ENCODE measurements around the gene SLC30A10. TPM values are rescaled to one million over a fixed set of nuclear protein-coding genes. Genes with fewer than 3 reads are reported as not detected.
"Not testable (repeated sequence)": the region's sequence is repeated elsewhere in the genome, so short reads cannot be mapped to it uniquely, and the experiment has no call there.

Gene SLC30A10
- total and polyA plus RNA-seq, 2 donors from 2014 or later: not detected

DNA sequence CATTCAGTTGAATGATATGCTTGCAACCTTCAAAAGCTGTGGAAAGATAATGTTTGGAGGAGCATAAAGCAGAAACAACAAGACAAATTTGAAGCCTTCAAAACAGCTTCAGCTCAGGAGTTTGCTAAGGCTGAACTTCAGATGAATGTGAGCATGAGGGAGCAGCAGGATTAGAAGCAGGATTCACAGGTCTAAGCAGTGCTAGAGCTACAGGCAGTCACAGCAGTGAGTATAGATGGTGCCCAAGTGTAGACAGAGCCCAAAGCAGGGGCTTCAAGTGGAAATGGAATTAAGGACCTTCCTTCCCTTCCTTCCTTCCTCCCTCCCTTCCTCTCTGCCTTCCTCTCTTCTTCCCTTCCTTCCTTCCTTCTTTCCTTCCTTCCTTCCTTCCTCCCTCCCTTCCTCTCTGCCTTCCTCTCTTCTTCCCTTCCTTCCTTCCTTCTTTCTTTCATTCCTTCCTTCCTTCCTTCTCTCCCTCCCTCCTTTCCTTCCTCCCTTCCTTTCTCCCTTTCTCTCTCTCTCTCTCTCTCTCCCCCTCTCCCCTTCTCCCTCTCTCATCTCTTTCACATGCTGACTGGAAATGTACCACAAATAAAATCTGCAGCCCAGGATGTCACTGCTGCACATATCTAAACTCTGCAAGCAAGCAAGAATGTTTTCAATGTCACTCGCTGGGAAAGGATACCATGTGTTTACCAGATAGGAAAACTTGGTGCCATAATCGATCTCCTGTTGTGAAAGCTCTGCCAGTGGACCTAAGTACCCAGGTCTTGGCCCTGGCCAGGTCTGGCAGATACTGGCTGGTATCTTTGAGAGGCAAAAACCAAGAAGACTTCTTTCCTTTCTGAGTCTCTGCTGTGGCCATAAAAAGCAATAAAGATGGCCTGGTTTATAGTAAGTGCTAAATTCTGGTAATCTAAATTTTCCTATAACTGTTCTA, 13.1 kb upstream of the SLC30A10 start:
- TF ChIP-seq, protein P1, sequence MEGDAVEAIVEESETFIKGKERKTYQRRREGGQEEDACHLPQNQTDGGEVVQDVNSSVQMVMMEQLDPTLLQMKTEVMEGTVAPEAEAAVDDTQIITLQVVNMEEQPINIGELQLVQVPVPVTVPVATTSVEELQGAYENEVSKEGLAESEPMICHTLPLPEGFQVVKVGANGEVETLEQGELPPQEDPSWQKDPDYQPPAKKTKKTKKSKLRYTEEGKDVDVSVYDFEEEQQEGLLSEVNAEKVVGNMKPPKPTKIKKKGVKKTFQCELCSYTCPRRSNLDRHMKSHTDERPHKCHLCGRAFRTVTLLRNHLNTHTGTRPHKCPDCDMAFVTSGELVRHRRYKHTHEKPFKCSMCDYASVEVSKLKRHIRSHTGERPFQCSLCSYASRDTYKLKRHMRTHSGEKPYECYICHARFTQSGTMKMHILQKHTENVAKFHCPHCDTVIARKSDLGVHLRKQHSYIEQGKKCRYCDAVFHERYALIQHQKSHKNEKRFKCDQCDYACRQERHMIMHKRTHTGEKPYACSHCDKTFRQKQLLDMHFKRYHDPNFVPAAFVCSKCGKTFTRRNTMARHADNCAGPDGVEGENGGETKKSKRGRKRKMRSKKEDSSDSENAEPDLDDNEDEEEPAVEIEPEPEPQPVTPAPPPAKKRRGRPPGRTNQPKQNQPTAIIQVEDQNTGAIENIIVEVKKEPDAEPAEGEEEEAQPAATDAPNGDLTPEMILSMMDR (IDR thresholded peaks at IDR 0.05; ENCODE audit: borderline replicate concordance, extremely low read depth, insufficient read depth): no peak
- H3K9me3 ChIP-seq (ENCODE audit: control insufficient read depth in 2 of 3, insufficient read depth in 1 of 3, low read length in 3 of 3): no peaks in the 10 kb centered on the region
- H3K27me3 ChIP-seq (ENCODE audit: control insufficient read depth, insufficient read depth, low read length): no peaks in the 10 kb centered on the region
- no peak overlapping the region for H3K9ac ChIP-seq (ENCODE audit: low read length in 3 of 3)
- H3K4me3 ChIP-seq (ENCODE audit: low read length in 3 of 3): no peak overlapping the region
- H3K27ac ChIP-seq (ENCODE audit: low read depth in 2 of 2, low read length in 2 of 2): no peak overlapping the region
- H3K4me1 ChIP-seq (ENCODE audit: control insufficient read depth in 2 of 3, insufficient read depth in 2 of 3, low read depth in 1 of 3, low read length in 3 of 3): no peaks in the 10 kb centered on the region
- DNase-seq (no peak), FAIRE-seq (no peak)
- H3K36me3 ChIP-seq (ENCODE audit: control insufficient read depth in 2 of 3, insufficient read depth in 3 of 3, low read length in 3 of 3): no peaks in the 10 kb centered on the region
- intact Hi-C loops (cut with DNase I): no loop called here

DNA sequence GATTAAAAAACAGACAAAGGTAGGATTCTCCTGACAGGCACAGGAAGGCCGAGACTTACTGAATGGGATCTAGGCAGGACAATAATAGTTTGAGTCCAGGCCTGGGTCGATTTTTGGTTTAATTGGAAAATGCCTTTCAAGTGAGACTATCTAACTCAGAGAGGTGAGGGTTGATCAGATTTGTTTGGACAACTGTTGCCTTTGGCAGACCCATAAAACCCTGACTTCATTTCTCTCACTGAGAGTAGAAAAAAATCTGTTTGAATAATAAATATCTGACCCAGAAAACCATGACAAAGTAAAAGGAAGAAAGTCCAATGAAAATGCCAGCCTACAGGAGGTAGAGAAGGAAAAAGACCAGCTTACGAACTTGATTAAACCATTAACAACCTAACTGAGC, 12.3 kb upstream of the SLC30A10 start:
- intact Hi-C loops (cut with DNase I): no loop called here
- TF ChIP-seq, protein P1 (IDR thresholded peaks at IDR 0.05; ENCODE audit: borderline replicate concordance, extremely low read depth, insufficient read depth): no peak
- no peaks in the 10 kb centered on the region for H3K36me3 ChIP-seq (ENCODE audit: control insufficient read depth in 2 of 3, insufficient read depth in 3 of 3, low read length in 3 of 3)
- H3K9me3 ChIP-seq (ENCODE audit: control insufficient read depth in 2 of 3, insufficient read depth in 1 of 3, low read length in 3 of 3): no peaks in the 10 kb centered on the region
- H3K27me3 ChIP-seq (ENCODE audit: control insufficient read depth, insufficient read depth, low read length): no peaks in the 10 kb centered on the region
- H3K27ac ChIP-seq (ENCODE audit: low read depth in 2 of 2, low read length in 2 of 2): no peak overlapping the region
- H3K4me1 ChIP-seq (ENCODE audit: control insufficient read depth in 2 of 3, insufficient read depth in 2 of 3, low read depth in 1 of 3, low read length in 3 of 3): no peaks in the 10 kb centered on the region
- no peak for FAIRE-seq
- no peak overlapping the region for H3K4me3 ChIP-seq (ENCODE audit: low read length in 3 of 3)
- DNase-seq: no peak
- no peak overlapping the region for H3K9ac ChIP-seq (ENCODE audit: low read length in 3 of 3)

DNA sequence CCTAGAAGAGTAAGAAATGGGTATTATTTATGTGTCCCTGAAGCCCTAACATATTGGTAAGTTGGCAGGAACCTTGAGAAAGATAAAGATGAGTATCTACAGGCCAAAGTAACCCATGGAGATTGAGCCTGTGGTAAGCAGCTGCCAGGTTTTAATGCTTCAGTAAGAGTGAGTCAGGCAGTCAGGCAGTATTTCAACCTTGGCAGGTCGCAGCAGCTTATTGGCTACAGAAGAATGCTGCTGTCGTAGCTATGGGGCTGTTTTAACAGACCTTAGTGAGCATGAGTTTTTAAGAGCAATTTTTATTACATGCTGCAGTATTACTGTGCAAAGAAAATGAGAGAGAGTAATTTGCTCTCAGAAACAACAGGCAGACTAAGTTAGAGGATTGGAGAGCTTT, 10.3 kb upstream of the SLC30A10 start:
- no peaks in the 10 kb centered on the region for H3K27me3 ChIP-seq (ENCODE audit: control insufficient read depth, insufficient read depth, low read length)
- no peaks in the 10 kb centered on the region for H3K4me1 ChIP-seq (ENCODE audit: control insufficient read depth in 2 of 3, insufficient read depth in 2 of 3, low read depth in 1 of 3, low read length in 3 of 3)
- FAIRE-seq: no peak
- TF ChIP-seq, protein P1 (IDR thresholded peaks at IDR 0.05; ENCODE audit: borderline replicate concordance, extremely low read depth, insufficient read depth): no peak
- no peaks in the 10 kb centered on the region for H3K36me3 ChIP-seq (ENCODE audit: control insufficient read depth in 2 of 3, insufficient read depth in 3 of 3, low read length in 3 of 3)
- no peaks in the 10 kb centered on the region for H3K9me3 ChIP-seq (ENCODE audit: control insufficient read depth in 2 of 3, insufficient read depth in 1 of 3, low read length in 3 of 3)
- DNase-seq: peak in 3 of 5 donors; percentile 40 to 70 (median 66)
- H3K4me3 ChIP-seq (ENCODE audit: low read length in 3 of 3): no peak overlapping the region
- no peak overlapping the region for H3K27ac ChIP-seq (ENCODE audit: low read depth in 2 of 2, low read length in 2 of 2)
- H3K9ac ChIP-seq (ENCODE audit: low read length in 3 of 3): no peak overlapping the region
- intact Hi-C loops (cut with DNase I): no loop called here

DNA sequence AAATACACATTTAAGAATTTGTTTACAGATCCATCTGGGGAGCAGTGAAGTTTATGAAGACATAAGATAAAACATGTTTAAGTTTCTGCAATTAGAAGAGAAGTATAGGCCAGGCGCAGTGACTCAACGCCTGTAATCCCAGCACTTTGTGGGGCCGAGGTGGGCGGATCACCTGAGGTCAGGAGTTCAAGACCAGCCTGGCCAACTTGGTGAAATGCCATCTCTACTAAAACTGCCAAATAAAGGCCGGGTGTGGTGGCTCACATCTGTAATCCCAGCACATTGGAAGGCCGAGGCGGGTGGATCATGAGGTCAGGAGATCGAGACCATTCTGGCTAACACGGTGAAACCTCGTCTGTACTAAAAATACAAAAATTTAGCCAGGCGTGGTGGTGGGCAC, 5.4 kb upstream of the SLC30A10 start:
- intact Hi-C loops (cut with DNase I); FAIRE-seq; DNase-seq: not testable (repeated sequence)

More for the DNA sequence above, 5.4 kb upstream of the SLC30A10 start:
- not testable (repeated sequence) for H3K27ac ChIP-seq (ENCODE audit: low read depth in 2 of 2, low read length in 2 of 2); H3K27me3 ChIP-seq (ENCODE audit: control insufficient read depth, insufficient read depth, low read length); H3K9ac ChIP-seq (ENCODE audit: low read length in 3 of 3); H3K4me1 ChIP-seq (ENCODE audit: control insufficient read depth in 2 of 3, insufficient read depth in 2 of 3, low read depth in 1 of 3, low read length in 3 of 3); H3K9me3 ChIP-seq (ENCODE audit: control insufficient read depth in 2 of 3, insufficient read depth in 1 of 3, low read length in 3 of 3); H3K36me3 ChIP-seq (ENCODE audit: control insufficient read depth in 2 of 3, insufficient read depth in 3 of 3, low read length in 3 of 3); H3K4me3 ChIP-seq (ENCODE audit: low read length in 3 of 3)
